AML-193 (cell line): ENCODE measurements around the gene SDS.

ENCODE experiments used
- DNase-seq, 2 experiments: peaks; one replicate each; lab custom pipeline; 2025; lab: John Stamatoyannopoulos, UW

SDS gene, protein sequence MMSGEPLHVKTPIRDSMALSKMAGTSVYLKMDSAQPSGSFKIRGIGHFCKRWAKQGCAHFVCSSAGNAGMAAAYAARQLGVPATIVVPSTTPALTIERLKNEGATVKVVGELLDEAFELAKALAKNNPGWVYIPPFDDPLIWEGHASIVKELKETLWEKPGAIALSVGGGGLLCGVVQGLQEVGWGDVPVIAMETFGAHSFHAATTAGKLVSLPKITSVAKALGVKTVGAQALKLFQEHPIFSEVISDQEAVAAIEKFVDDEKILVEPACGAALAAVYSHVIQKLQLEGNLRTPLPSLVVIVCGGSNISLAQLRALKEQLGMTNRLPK

DNA sequence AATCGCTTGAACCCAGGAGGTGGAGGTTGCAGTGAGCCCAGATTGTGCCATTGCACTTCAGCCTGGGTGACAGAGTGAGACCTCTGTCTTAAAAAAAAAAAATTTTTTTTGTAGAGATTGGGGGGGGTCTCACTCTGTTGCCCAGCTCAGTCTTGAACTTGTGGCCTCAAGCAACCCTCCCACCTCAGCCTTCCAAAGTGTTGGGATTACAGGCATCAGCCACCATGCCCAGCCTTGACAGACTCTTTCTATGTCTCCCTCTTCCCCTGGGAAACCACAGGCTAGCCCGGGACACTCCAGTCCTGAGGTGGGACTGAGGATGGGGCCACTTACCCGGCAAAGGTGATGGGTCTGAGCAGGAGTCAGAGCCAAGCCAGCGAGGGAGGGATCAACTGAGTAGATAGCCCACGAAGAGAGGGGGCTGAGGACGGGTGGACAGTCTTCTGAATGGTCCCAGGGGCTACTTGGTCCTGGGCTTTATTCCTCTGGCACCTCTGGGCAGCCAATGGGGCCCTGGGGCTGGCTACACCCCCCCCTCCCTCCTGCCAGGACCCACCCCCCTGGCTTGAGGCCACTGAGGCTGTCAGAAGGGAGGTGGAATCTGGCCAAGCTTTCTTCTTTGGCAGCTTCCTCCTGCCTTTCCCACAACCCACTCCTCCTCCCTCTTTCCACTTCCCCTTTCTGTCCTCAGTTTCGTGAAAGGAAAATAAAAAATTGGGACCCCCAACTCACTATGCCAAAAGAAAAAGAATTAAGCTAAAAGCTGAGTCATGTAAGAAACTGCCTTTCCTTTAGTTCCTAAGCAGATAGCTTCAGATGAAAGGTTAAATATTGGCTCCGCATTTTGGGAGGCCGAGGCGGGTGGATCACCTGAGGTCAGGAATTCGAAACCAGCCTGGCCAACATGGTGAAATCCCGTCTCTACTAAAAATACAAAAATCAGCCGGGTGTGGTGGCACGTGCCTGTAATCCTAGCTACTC is at the start of gene SDS:
Gene SDS, minus strand, starts transcription at position 453 of the 981 bp plus-strand sequence. CDS start 4,179 bp downstream, outside the sequence.
- peak; percentile 30 to 32 for DNase-seq

DNA sequence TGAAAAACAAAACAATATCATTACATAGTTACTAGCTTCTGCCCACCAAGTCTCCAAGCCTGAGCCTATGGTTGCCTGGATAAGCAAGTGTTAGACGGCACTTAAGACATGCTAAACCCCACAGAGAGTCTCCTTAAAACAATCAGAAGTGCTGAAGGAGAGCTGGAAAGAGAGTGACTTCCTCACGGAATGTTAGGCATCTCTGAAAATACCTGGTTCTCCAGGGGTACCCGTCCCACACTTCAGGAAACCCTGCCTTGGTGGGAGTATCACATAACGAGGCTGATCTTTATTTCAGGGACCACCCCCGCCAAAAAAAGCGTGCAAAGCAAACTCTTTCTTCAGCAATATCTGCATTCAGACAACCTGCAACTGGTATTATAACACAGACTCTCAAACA is 49.6 kb upstream of the SDS start:
- no peak for DNase-seq

DNA sequence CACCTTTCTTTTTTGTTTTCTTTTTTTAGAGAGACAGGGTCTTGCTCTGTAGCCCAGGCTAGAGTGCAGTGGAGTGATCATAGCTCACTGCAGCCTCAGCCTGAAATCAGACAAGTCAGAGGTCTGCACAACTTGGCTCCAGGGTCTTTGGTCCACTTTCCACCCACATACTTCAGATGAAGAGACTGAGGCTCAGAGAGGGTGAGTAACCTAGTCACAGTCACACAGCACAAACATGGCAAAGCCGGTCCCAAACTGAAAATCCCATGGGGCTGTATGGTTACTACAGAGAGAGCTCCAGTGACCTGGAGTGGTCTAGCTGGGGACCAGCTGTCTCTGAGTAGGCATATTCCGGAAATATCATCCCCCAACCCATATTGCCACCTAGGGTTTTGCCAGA is 48.8 kb upstream of the SDS start:
- no peak for DNase-seq

DNA sequence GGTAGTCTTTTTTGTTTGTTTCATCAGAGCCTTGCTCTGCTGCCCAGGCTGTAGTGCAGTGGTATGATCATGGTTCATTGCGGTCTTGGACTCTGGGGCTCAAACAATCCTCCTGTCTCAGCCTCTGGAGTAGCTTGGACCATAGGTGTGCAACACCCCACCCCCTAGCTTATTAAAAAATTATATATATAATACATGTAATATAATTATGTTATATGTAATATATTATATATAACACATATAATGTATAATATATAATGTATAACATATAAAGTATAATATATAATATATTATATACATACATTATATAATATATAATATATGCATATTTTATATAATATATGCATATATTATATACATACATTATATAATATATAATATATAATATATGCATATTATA is 46.2 kb upstream of the SDS start:
- no peak for DNase-seq

DNA sequence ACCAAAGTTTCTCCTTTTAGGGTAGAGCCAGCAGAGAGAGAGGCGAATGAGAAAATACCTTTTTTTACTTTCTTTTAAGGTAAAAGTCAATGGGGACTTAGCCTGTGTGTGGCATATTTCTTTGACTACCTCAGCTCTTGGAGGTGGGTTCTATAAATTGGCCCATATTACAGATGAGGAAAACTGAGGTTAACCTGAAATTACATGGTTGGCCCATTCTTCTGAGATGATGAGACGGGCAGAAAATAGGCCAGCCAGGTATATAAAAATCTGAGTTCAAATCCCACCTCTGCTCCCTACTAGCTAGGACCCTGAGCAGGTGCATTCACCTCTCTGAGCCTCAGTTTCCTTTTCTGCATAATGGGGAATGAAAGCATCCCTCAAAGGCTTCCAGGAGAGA is 45.6 kb upstream of the SDS start:
- DNase-seq = no peak

DNA sequence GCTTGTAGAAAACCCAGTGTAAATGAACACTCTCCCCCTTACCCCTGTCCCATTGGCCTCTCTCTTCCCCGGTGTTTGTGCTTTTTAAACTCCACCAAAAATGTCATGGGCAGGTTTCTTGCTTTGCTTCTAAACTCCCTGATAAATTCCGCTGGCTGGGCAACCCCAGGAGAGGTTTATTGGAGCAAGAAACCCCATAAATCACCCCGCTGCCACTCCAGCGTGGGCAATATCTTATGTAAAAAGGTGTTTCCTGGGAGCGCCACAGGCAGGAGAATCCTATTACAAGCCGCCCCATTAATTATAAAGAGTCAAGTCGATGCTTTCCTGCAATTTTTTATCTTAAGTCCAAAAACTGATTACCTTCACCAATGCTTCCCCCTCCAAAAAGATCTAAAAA is 45.2 kb upstream of the SDS start:
- DNase-seq = no peak

DNA sequence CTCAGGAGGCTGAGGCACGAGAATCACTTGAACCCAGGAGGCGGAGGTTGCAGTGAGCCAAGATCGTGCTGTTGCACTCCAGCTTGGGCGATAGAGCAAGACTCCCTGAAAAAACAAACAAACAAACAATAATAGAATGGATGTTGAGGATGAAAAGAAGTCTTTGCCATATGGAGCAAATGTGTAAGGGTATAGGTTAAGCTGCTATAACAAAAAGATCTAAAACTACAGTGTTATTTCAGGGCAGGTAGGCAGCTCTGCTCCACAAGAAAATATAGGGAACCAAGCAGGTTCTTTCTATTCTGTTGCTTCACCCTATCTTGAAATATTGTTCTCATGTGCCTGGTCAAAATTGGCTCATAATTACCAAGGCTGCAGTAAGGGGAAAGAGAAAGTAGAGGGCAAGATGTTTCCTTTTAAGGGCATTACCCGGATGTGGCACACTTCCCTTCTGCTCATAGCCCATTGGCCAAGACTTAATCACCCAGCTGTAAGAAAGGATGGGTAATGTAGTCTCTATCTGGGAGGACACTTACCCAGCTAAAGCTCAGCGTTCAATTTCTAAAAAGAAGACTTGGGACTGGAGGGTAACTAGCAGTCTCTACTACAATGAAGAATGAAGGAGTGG is 42.0 kb upstream of the SDS start:
- DNase-seq = peak; percentile 21 to 59

DNA sequence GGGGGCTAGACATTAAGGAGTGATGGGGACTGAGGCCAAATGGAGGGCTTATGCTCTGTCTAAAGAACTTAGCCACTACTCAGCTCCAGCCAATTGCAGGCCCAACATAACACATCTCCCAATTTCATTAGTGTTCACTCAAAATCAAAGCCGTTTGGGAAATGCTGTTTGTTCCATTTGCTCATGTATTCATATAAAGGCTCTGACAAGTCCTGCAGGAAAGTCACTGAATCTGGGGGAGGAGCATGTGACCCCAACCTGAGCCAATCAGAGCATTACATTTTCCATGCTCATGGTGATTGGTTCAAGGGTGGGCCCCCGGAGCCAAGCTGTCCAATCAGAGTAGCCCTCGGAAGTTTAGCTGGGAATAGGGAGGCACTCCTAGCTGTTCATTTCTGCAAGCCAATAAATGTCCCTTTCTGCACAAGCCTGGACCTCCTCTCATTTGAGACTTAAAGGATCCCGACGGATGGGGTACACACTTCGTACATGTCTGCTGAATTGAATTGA is 39.4 kb upstream of the SDS start:
- no peak for DNase-seq

DNA sequence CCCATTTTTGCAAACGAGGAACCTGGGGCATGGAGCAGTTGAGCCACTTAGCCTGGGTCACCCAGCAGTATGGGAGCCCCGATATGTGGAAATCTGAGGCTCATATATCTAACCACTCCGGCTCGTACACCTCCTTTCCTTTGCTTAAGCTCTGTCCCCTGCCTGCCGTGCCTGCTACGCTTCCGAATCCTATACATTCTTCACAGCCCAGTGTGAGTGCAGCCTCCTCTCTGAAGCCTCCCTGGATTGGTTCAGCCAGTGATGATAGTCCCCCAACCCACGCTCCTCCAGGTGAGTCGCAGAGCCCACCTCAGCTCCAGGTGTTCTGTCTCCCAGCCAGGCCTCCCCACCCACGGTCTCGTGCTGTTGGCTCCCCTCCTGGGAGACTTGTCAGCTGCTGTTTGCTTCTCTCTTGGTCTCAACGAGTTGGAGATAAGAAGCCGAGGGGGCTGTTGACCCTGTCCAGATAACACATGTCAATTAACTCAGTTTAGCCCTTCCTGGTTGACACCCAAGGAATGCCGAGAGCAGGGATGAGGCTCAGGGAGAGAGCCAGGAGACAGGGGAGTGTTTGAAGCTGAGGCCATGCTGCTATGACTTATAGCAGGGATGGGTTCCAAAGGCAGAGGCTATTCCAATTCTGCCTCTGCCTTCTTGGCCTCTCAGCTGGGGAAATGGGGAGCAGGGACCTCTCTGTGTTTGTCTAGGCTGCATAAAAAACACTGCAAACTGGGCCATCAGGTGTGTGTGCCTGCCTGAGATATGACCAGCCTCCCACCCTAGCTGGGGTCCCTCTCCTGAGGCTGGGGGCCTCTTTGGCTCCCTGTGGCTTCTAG is 37.5 kb upstream of the SDS start:
- no peak for DNase-seq

DNA sequence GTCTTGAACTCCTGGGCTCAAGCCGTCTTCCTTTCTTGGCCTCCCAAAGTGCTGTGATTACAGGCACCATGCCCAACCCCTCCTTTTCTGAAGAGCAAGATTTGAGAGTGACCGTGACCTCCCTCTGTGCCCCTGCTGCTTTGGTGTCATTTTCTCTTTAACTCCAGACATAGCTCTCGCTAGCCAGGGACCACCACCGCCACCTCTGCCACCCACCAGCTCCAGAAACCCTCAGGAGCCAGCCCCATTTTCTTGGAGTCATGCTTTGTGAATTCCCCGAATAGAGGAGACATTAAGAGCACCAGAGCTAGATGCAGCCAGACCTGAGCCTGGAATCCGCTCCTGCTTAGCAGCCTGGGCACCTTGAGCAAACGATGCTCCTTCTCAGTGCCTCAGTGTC is 36.6 kb upstream of the SDS start:
- no peak for DNase-seq

DNA sequence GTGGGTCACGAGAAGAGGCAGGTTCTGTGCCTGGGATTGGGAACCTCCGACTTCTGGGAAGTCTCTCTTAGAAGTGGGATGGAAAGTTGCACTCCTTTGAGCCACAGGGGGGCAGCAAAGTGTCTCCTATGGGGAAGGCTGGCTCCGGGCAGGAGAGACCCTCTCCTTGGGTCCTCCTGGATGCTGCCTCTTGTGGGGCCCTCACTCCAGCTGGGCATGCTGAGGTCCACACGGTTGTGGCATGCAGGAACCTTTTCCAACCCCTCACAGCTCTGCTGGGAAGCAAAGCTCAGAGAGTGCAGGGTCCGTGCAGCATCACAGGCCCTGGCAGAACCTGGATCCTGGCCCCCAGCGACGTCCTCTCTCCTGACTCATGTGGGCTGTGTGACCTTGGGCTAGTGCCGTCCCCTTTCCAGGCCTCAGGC is 35.9 kb upstream of the SDS start:
- DNase-seq = no peak

DNA sequence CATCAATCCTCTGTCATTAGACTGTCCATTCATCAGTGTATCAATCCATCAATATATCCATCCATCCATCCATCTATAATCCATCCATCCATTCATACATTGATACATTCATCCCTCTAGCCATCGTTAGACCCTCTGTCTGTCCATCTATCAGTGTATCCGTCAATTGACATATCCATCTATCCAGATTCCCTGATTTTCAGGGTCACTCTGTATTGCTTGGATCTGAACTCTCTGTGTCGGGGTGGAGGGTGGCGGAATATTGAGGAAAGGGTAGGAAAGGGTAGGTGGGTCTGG is 35.6 kb upstream of the SDS start:
- DNase-seq = no peak

DNA sequence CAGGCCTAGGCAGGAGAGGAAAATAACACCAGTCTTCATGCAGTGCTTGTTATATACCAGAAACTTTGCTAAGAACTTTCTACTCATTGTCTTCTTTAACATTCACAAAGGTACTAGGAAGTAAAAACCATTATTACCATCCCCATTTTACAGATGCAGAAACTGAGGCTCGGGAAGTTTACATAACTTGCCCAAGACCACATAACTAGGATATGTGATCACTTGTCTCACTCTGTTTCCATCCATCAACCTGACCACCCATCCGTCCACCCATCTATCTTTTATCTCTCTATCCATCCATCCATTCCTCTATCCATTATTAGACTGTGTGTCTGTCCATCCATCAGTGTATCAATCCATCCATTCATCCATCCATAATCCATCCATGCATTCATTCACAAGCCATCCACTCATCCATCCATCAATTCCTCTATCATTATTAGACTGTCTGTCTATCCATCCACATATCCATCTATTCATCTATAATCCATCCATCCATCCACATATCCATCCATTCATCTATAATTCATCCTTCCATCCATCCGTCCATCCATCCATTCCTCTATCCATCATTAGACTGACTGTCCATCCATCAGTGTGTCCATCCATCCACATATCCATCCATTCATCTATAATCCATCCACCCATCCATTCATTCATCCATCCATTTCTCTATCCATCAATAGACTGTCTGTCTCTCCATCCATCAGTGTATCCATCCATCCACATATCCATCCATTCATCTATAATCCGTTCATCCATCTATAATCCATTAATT is 35.0 kb upstream of the SDS start:
- DNase-seq = no peak

DNA sequence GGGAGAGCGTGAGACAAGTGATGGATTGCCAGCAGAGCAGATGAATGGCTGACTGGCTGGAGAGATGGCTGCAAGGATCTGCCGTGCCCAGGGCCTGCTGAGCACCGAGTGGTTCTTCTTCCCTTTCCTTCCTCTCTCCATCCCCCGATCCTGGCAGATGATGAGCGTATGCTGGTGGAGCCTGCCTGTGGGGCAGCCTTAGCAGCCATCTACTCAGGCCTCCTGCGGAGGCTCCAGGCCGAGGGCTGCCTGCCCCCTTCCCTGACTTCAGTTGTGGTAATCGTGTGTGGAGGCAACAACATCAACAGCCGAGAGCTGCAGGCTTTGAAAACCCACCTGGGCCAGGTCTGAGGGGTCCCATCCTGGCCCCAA is 34.0 kb upstream of the SDS start:
- no peak for DNase-seq

DNA sequence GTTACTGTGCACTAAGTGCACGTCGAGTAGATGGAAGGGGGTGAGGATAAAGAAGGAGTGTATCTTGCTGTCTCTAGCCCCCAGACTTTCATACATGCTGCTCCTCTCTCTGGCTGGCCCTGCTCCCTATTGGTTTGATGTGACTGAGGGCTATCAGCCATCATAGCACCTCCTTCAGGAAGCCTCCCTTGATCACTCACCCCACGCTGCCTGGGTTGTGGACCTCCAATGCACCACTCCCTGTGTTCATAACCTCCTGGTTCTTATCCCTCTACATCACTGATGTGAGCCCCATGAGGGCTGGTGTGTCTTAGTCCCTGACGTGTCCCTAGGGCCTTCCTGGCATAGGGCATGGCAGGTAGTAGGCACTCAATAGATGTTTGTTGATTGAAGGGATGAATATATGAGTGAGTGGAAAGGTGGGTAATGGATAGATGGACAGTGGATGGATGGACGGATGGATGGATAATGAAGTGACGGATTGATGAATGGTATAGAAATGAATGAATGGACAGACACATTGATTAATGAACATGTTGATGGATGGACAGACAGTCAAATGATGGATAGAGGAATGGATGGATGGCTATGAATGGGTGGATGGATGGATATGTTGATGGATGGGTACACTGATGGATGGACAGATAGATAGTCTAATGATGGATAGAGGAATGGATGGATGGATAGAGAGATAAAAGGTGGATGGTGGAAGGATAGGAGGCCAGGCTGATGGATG is 33.5 kb upstream of the SDS start:
- DNase-seq = no peak

DNA sequence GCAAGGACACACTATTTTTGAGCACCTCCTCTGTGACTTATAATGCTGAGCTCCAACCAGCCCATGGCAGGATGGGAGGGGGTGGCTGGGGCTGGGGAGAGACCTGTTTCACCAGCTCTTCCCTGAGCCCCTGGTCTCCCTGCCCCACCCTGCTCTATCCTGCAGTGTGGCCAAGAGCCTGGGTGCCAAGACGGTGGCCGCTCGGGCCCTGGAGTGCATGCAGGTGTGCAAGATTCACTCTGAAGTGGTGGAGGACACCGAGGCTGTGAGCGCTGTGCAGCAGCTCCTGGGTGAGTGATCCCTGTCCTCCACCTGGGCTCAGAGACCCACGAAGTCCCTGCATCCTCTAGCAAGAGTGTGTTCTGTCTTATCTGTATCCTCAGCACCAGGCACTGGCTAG is 32.9 kb upstream of the SDS start:
- no peak for DNase-seq

DNA sequence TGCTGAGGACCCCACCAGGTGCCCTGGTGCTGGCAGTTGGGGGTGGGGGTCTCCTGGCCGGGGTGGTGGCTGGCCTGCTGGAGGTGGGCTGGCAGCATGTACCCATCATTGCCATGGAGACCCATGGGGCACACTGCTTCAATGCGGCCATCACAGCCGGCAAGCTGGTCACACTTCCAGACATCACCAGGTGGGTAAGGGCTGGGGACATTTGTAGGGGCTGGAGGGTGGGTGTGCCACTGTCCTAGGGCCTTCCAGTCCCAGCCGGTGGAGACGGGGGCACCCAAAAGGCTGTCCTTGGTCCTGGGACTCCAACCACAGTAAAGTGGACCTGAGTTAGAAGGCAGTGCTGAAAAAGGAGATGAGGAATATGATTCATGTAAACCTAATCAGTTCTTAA is 31.7 kb upstream of the SDS start:
- no peak for DNase-seq

DNA sequence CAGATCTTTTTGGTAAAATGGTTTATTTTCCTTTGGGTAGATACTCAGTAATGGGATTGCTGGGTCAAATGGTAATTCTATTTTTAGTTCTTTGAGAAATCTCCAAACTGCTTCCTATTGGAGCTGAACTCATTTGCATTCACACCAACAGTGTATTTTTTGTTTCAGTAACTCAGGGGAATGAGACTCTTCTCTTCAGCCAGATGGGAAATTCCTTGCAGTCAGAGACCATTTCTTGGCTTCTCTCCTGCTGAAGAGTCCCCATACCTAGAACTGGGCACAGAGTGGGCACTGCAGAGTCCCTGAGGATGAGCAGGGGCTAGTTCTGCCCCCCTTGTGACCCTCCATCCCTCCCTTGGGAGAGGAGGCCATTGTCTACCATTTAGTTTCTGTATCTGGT is 29.3 kb upstream of the SDS start:
- no peak for DNase-seq

DNA sequence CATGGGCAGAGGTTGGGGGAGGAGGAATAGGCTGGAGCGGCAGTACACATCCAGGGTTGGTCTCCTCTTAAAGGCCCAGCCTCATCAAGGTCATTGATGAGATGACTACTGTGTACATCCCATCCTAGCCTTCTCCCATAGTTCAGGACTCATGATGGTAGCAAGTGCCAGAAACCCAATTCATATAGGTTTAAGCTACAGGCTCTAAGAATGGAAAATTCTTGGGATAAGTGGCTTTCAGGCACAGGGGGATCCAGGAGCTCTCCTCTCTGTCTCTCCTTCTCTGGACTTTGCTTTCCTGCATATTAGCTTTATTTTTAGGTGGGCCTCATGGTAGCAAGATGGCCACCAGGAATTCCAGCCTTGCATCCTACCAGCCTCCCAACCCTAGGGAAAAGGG is 24.8 kb upstream of the SDS start:
- no peak for DNase-seq

DNA sequence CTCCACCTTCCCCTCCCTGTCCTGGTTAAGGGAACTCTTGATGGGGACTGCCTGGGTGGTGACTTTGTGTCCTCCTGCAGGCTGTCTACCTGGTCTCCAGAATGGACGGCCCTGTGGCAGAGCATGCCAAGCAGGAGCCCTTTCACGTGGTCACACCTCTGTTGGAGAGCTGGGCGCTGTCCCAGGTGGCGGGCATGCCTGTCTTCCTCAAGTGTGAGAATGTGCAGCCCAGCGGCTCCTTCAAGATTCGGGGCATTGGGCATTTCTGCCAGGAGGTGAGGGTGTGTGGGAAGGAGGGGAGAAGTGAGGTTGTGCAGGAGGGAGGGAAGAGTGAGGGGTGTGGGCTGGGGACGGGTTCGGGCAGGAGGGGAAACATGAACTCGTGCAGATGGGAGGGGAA is 24.2 kb upstream of the SDS start:
- DNase-seq = no peak
